ENCODE measurements around the gene SERTAD4.
"Not testable (repeated sequence)": the region's sequence is repeated elsewhere in the genome, so short reads cannot be mapped to it uniquely, and the experiment has no call there.

The SERTAD4 gene

GRCh38 chr1:210262167-210262896 lies 29.7 kb downstream of the SERTAD4 start:
- DNase-seq, result no peak

- DNase-seq, result no peak
Measured at GRCh38 chr1:210262897-210263272, 30.3 kb downstream of the SERTAD4 start.

- no peak for DNase-seq
Measured at GRCh38 chr1:210263963-210264362, 31.4 kb downstream of the SERTAD4 start.

- DNase-seq, result no peak
Measured at GRCh38 chr1:210264496-210265380, 32.1 kb downstream of the SERTAD4 start.

GRCh38 chr1:210265392-210265955 lies 32.9 kb downstream of the SERTAD4 start:
- not testable (repeated sequence) for DNase-seq

- DNase-seq, result no peak
Measured at GRCh38 chr1:210269981-210270380, 37.4 kb downstream of the SERTAD4 start.

GRCh38 chr1:210272666-210273065 lies 40.1 kb downstream of the SERTAD4 start:
- DNase-seq, result no peak

- no peak for DNase-seq
Measured at GRCh38 chr1:210280221-210280620, 47.6 kb downstream of the SERTAD4 start.

GRCh38 chr1:210288116-210288515 lies 55.5 kb downstream of the SERTAD4 start:
- no peak for DNase-seq

GRCh38 chr1:210289248-210289647 lies 56.7 kb downstream of the SERTAD4 start:
- DNase-seq, result no peak

- DNase-seq, result no peak
Measured at GRCh38 chr1:210291081-210291764, 58.6 kb downstream of the SERTAD4 start.

- DNase-seq, result no peak
Measured at GRCh38 chr1:210291786-210292230, 59.2 kb downstream of the SERTAD4 start.

- DNase-seq, result peak; percentile 11
Measured at GRCh38 chr1:210292231-210292871, 59.8 kb downstream of the SERTAD4 start.

GRCh38 chr1:210293171-210293607 lies 60.6 kb downstream of the SERTAD4 start:
- no peak for DNase-seq

- no peak for DNase-seq
Measured at GRCh38 chr1:210294999-210295745, 62.6 kb downstream of the SERTAD4 start.

All from activated CD4-positive, alpha-beta T cell treated with anti-CD3 and anti-CD28 coated beads for 1 hour (primary cell).